Activated T-cell treated with anti-CD3 and anti-CD28 coated beads, Interleukin-2, amount 50 U/mL, for 4 hours (primary cell): Measurements from ENCODE around the gene KIAA1958. TPM values are rescaled to one million over a fixed set of nuclear protein-coding genes. Genes with fewer than 3 reads are reported as not detected.

Experiments used
- ATAC-seq, 2 donors: fragments of 200-7000 bp; cut with Tn5 transposase; one replicate each; pipeline ENCODE4 v1.10.0; 2021
- DNase-seq: peaks from one replicate; pipeline ENCODE4 v3.0.0-alpha.2; 2020
- H3K27me3 Mint-ChIP-seq: one replicate; pipeline ENCODE4 v1.8.0; 2021; ENCODE audit warnings: low read depth, mixed read lengths
- H3K36me3 Mint-ChIP-seq: one replicate; pipeline ENCODE4 v1.8.0; 2022; ENCODE audit warnings: mixed read lengths; ENCODE audit not compliant: insufficient read depth
- H3K4me1 Mint-ChIP-seq: one replicate; pipeline ENCODE4 v1.8.0; 2021; ENCODE audit warnings: low read depth, mixed read lengths
- H3K4me3 Mint-ChIP-seq: one replicate; pipeline ENCODE4 v1.8.0; 2021; ENCODE audit warnings: mild to moderate bottlenecking, moderate library complexity, mixed read lengths
- H3K9me3 Mint-ChIP-seq: one replicate; pipeline ENCODE4 v1.8.0; 2021; ENCODE audit warnings: mixed read lengths
- total RNA-seq, 3 donors: library from RNA; stranded (reverse); gene quantifications; one replicate each; pipeline ENCODE4 v1.2.1, GENCODE V29; 2021

The KIAA1958 gene
- total RNA-seq, 3 donors from 2014 or later: 4.7 to 6.9 (median 6.7) TPM

DNA sequence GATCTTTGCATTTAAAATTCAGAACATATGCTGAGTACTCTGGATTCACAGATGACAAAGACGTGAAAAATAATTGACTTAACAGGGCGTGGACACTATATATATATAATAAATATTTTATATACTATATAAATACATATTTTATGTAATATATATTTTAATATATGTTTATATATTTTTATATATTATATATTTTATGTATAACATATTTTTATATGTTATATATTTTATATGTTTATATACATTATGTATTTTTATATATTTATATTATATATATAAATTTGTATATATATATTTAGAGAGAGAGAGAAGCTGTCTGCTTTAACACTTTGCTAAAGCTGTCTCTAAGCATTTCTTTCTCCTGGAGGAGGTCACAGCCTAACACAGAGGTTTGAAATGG is 118.2 kb downstream of the KIAA1958 start:
- H3K27me3 Mint-ChIP-seq: no peaks in the 10 kb centered on the region
- DNase-seq (no peak), ATAC-seq (no peak)
- H3K9me3 Mint-ChIP-seq: no peaks in the 10 kb centered on the region
- H3K4me3 Mint-ChIP-seq: no peak overlapping the region
- H3K36me3 Mint-ChIP-seq: no peaks in the 10 kb centered on the region
- no peaks in the 10 kb centered on the region for H3K4me1 Mint-ChIP-seq

DNA sequence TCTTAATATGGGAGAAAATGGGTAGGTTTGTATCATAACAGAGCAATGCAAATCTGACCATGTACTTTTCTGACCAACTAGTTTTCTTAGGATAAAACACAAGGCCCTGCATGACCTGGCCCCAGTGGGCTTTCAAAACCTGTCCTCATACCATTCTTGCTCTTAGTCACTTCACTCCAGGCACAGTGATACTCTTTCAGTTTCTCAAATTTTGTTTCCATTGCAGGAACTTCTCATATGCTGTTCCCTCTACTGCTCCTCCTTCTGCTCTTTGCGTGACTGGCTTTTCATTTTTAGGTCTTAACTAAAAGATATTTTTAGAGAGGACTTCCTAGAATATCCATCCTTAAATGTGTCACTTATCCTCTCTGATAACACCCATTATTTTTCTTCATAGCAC is 118.9 kb downstream of the KIAA1958 start:
- Mint-ChIP-seq H3K4me1 (no peaks in the 10 kb centered on the region), H3K36me3 (no peaks in the 10 kb centered on the region), H3K4me3 (no peak overlapping the region), H3K27me3 (no peaks in the 10 kb centered on the region), H3K9me3 (no peaks in the 10 kb centered on the region)
- ATAC-seq: no peak
- no peak for DNase-seq

DNA sequence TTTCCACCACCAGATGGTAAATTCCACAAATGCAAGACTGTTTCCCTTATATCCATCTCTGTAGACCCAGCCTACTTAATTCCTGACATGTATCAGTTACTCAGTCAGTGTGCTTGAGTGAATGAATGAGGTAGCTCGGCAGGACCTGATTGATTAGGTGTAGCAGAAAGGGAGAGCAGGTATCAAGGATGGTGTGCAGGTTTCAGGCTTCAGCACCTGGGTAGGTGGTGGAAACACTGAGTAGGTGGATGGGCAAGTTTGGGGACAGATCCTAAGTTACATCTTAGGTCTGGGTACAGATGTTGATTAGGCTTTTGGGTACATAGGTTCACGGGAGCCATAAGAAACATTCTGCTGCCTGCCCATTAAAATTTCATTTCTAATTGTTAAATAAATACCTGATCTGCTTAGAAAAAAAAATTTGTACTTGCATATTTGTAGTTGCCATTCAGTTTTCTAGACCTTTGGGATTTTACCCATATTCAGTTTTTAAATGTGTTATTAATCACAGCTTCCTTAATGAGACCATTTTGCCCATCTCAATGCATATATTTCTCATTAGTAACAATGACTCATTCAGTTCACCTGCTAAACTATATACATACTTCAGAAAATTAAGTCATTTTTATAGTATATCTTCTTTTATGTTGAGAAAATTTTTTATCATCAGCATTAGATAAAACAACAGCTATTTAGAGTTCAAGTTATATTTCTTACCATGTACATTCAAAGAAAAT is 119.5 kb downstream of the KIAA1958 start:
- Mint-ChIP-seq H3K4me3 (no peak overlapping the region), H3K9me3 (no peaks in the 10 kb centered on the region), H3K4me1 (no peaks in the 10 kb centered on the region), H3K36me3 (no peaks in the 10 kb centered on the region), H3K27me3 (no peaks in the 10 kb centered on the region)
- ATAC-seq (no peak), DNase-seq (no peak)

DNA sequence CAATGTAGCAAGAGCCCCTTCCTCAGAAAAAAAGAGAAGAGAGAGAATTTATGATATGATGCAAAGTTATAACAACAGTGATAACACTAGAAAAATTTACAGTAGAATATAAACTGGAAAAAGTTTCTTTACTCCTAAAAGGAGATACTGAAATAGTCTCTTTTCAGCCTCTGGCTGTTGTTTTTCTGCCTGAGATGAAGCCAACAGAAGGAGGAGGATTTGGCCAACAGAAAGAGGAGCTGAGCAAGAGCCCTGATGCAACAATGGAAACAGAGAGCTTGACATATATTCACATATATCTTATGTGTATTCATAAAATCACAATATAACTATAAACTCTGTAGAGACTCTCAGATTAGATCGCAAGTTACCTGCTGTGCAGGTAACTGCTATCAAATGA is 122.2 kb downstream of the KIAA1958 start:
- Mint-ChIP-seq H3K4me1 (no peaks in the 10 kb centered on the region), H3K9me3 (no peaks in the 10 kb centered on the region), H3K36me3 (no peaks in the 10 kb centered on the region), H3K4me3 (no peak overlapping the region), H3K27me3 (no peaks in the 10 kb centered on the region)
- no peak for DNase-seq
- ATAC-seq: no peak

DNA sequence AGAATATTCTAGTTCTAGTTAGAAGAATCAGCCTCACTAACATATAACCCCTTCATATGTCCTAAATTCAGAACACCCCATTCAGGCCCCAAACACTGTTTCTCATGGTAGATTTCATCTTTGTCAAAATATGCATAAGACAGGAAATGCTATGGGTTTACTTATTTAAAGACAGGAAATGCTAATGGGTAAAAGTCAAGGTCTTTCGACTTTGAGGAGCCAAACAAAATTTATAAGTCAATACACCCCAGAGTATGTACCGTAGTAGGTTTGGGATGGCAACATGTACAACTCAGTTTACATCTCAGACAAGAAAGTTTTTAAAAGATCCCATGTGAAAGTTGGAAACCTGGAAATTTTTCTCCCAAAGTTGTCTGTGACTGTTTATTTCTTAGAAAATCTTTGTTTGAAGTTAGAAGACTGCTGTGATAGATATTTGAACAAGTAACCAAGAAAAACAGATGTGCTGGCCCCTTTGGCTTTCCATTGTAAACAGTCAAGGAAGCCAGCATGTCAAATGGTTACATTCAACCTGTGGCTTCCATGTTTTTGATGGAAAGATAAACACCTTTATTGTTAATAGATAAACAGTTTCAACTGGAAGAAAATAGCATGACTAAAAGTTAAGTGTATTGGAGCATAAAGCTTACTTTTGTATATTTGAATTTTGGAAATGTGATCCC is 129.1 kb downstream of the KIAA1958 start:
- no peaks in the 10 kb centered on the region for H3K9me3 Mint-ChIP-seq
- no peak overlapping the region for H3K4me3 Mint-ChIP-seq
- peaks cover 5% of the 10 kb centered on the region for H3K36me3 Mint-ChIP-seq
- ATAC-seq: no peak
- H3K4me1 Mint-ChIP-seq: peaks cover 3% of the 10 kb centered on the region
- no peak for DNase-seq
- no peaks in the 10 kb centered on the region for H3K27me3 Mint-ChIP-seq

DNA sequence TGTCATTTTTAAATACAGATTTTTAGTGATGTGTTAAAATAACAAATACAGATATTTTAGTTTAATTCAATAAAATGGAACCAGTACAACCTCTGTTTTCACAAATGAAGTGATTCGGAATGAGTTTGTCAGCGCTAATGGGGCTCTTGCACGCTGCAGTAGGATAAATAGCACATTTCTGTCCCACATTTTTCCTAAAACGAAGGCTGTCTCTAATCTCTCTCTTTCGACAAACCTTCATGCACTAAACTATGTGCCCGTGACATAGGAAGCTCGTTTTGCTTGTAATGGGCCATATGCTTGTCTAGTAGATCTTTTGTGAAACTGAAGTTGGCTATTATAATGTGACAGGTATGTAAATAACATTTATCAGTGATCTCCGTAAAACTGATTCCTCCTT is 130.7 kb downstream of the KIAA1958 start:
- Mint-ChIP-seq H3K27me3 (no peaks in the 10 kb centered on the region), H3K9me3 (no peaks in the 10 kb centered on the region), H3K4me3 (no peak overlapping the region), H3K4me1 (peaks cover 3% of the 10 kb centered on the region), H3K36me3 (peaks cover 6% of the 10 kb centered on the region)
- no peak for ATAC-seq
- DNase-seq: no peak

DNA sequence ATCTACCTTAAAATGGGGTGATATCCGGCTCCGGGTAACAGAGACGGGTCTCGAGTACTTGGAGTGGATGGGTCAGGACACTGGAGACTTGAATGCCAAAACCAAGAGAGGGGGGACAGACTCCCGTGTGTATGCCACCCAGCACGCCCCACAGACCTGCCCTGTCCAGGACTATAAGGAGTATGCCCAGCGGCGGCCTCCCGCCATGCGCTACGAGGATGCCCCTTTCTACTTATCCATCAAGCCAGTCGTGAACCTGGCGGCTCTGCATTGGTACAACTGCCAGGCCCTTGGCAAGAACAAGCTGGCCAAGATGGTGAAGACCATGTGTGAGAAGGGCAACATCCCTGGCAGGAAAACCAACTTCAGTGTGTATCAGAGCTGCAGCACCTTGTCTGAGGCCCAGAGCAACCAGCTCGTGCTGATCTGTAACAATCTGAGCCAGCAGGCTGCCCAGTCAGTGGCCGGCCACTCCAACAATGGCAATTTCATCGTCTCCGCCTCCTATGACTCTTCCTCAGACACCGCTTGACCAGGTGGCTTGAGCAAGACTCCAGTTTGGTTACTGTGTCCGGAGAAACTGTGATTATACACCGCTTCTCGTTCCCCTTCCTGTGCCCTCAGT is 131.9 kb downstream of the KIAA1958 start:
- H3K36me3 Mint-ChIP-seq: peaks cover 6% of the 10 kb centered on the region
- H3K4me1 Mint-ChIP-seq: peaks cover 3% of the 10 kb centered on the region
- DNase-seq (no peak), ATAC-seq (no peak)
- no peak overlapping the region for H3K4me3 Mint-ChIP-seq
- H3K27me3 Mint-ChIP-seq: no peaks in the 10 kb centered on the region
- H3K9me3 Mint-ChIP-seq: no peaks in the 10 kb centered on the region

DNA sequence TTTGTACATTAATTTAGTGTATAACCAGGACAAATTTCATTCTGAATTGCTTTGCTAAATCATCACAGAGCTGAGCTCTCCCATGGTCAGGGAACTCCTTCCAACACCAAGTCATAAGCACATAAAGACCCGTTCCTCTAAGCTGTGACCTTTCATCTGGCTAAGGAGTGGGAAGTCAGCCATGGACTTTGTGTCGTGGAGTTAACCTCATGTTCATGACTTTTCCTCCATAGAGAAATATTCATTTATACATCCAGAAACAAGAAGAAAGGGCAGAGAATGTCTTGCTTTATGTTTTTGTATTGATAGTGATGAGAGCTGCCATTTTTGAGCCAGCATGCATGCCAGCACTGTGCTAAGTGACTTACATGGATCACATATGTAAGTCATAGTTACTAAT is 133.8 kb downstream of the KIAA1958 start:
- H3K36me3 Mint-ChIP-seq: peaks cover 4% of the 10 kb centered on the region
- H3K27me3 Mint-ChIP-seq: no peaks in the 10 kb centered on the region

DNA sequence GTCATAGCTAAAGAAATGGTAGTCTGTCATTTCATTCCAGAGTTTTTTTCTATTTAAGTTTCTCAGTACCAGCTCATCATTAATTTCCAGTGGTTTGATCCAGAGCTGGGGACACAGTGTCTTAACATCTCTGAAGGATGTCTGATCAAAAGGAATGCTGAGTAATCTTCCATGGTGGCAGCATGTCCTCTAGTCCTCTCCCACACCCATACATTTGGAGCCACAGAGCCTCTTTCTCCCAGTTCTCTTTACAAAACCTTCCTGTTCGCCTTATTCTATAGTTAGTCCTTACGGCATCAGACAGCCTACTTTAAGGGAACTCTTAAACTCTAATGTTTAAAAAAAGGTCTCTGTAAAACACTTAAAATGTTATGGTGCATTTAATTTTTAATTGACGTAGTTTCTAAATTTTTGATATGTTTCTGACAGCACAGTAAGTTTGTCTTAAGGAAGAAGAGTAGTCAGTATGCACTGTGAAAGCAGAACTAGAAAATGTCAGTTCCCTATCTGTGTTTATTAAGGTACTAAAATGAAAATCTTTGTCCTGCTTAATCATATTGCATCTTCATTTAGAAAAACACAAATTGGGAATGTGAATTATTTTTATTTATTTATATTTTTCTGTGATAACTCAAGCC is 134.5 kb downstream of the KIAA1958 start:
- DNase-seq: no peak
- Mint-ChIP-seq H3K9me3 (no peaks in the 10 kb centered on the region), H3K27me3 (no peaks in the 10 kb centered on the region), H3K4me1 (no peaks in the 10 kb centered on the region), H3K4me3 (no peak overlapping the region), H3K36me3 (peaks cover 4% of the 10 kb centered on the region)
- no peak for ATAC-seq

More for the DNA sequence above, 133.8 kb downstream of the KIAA1958 start:
- Mint-ChIP-seq H3K4me1 (peaks cover 2% of the 10 kb centered on the region), H3K4me3 (no peak overlapping the region), H3K9me3 (no peaks in the 10 kb centered on the region)
- ATAC-seq (no peak), DNase-seq (no peak)

DNA sequence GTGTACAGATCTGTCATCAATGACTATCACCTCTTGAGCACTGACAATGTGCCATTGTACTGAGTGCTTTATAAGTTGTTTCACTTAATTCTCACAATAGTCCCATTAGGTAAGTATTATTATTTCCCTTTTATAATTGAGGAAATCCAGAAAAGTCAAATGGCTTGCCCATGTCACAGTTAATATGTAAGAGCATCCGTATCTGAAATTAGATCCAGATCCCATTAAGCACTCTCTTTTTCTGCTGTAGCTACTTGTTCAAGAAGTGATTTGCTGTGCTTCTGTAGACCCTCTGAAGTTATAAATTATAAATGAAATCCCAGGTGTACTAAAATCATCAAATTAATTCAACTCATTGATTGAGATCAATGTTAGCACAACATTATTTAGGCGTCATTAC is 136.6 kb downstream of the KIAA1958 start:
- H3K27me3 Mint-ChIP-seq: no peaks in the 10 kb centered on the region

DNA sequence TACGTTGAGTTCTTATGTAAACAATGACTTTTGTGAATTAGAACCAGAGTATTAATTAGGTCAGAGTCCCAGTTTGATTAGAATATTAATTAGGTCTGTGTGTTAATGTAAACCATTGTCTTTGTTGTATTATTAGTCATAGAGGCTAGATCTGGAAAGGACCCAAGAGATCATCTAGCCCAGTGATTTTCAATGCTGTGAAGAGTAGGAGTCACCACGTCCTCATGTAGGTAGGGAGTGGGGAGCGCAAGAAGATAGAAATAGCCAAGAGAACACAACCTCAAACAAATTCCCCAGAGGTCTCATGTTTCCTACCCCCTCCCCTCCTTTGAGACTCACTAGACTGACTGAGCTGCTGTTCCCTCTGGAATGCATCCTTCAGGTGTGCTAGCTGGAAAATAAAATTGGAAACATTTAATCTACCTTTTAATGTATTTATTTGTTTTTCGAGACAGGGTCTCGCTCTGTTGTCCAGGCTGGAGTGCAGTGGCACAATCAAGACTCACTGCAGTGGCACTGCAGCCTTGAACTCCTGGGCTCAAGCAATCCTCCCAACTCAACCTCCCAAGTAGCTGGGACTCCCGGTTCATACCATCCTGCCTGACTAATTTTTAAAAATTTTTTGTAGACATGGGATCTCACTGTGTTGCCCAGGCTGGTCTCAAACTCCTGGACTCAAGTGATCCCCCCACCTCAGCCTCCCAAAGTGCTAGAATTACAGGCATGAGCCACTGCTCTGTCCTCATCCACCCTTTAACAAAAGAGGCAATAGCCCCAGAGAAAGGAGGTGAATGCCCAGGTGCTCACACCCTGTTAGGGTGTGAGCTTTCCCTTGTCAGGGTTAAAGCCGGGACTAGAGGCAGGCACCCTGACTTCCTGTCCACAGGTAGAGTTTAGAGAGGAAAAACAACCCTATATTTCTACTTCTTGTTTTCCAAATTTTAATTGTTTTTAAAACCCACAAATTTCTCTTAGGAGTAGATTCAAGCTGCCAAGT is 138.4 kb downstream of the KIAA1958 start:
- no peaks in the 10 kb centered on the region for H3K4me1 Mint-ChIP-seq
- H3K36me3 Mint-ChIP-seq: peaks cover 2% of the 10 kb centered on the region
- H3K4me3 Mint-ChIP-seq: no peak overlapping the region
- no peak for ATAC-seq
- no peaks in the 10 kb centered on the region for H3K27me3 Mint-ChIP-seq
- H3K9me3 Mint-ChIP-seq: no peaks in the 10 kb centered on the region
- no peak for DNase-seq

More for the DNA sequence above, 136.6 kb downstream of the KIAA1958 start:
- H3K4me3 Mint-ChIP-seq: no peak overlapping the region
- ATAC-seq (no peak), DNase-seq (no peak)
- H3K9me3 Mint-ChIP-seq: no peaks in the 10 kb centered on the region
- H3K36me3 Mint-ChIP-seq: peaks cover 2% of the 10 kb centered on the region
- H3K4me1 Mint-ChIP-seq: no peaks in the 10 kb centered on the region

DNA sequence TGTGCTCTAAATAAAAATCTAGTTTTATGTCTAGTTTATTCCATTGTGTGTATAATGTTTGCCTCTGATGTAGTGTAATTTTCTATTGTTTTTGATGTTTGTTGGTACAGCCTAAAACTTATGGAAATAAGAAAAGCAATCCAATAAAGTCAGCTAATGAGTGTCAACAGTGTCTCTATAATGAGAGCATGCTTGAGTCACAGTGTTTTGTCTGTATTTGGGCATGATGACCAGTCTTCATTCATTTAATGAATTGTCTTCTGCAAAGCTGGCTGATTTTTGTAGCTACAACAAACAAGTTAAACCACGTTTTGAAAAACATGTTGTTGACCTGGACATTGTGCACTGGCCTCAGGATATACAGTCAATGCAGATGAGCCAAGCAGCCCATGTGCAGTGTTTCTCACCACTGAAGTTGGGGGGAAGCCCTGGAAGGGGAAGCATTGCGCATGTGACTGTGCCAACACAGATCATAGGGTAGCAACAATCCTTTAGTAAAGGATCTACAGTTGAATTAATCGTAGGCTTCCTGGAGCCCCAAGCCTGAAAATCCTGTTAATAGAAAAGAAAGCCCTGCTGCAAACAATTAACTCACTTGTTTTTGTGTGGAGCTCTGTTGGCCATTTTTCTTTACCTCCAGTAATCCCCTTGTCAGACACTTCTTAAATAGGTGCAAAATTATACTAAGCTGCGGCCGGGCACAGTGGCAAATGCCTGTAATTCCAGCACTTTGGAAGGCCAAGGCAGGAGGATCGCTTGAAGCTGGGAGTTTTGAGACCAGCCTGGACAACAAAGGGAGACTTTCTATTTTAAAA is 143.3 kb downstream of the KIAA1958 start:
- H3K9me3 Mint-ChIP-seq: no peaks in the 10 kb centered on the region
- no peaks in the 10 kb centered on the region for H3K27me3 Mint-ChIP-seq
- no peaks in the 10 kb centered on the region for H3K36me3 Mint-ChIP-seq
- H3K4me3 Mint-ChIP-seq: no peak overlapping the region
- H3K4me1 Mint-ChIP-seq: no peaks in the 10 kb centered on the region
- DNase-seq (no peak), ATAC-seq (no peak)
